Mesothelial cell of epicardium (in vitro differentiated cells): ENCODE measurements around the gene NFYA. TPM values are rescaled to one million over a fixed set of nuclear protein-coding genes. Genes with fewer than 3 reads are reported as not detected.

Source experiments
- DNase-seq, 2 experiments: peaks; one replicate each; pipeline ENCODE4 v3.0.0; 2021; ENCODE audit warnings: low spot score in 2 of 2; ENCODE audit not compliant: unreplicated experiment in 2 of 2
- H3K27ac Mint-ChIP-seq: 2 replicates; pipeline ENCODE4 v1.8.0; 2021; ENCODE audit warnings: mixed read lengths
- H3K27me3 Mint-ChIP-seq: 2 replicates; pipeline ENCODE4 v1.8.0; 2021; ENCODE audit warnings: low read depth, mixed read lengths
- H3K36me3 Mint-ChIP-seq: 2 replicates; pipeline ENCODE4 v1.8.0; 2021; ENCODE audit warnings: mixed read lengths
- H3K4me1 Mint-ChIP-seq: 2 replicates; pipeline ENCODE4 v1.8.0; 2021; ENCODE audit warnings: mixed read lengths
- H3K4me3 Mint-ChIP-seq: 2 replicates; pipeline ENCODE4 v1.8.0; 2021; ENCODE audit warnings: mild to moderate bottlenecking, moderate library complexity, mixed read lengths
- H3K9me3 Mint-ChIP-seq: 2 replicates; pipeline ENCODE4 v1.8.0; 2021; ENCODE audit warnings: mixed read lengths
- total RNA-seq: library from RNA; stranded (reverse); gene quantifications from 3 replicates; pipeline ENCODE4 v1.2.1, GENCODE V29; 2021
- TF ChIP-seq, protein P1 (sequence below): fragments of 200-600 bp; sonication (generic); IDR thresholded peaks from one replicate; pipeline ENCODE4 v1.5.0; 2021; ENCODE audit warnings: antibody characterized with exemption; ENCODE audit not compliant: unreplicated experiment

Gene NFYA
- total RNA-seq, 1 donor from 2014 or later, result 64.2 TPM

DNA sequence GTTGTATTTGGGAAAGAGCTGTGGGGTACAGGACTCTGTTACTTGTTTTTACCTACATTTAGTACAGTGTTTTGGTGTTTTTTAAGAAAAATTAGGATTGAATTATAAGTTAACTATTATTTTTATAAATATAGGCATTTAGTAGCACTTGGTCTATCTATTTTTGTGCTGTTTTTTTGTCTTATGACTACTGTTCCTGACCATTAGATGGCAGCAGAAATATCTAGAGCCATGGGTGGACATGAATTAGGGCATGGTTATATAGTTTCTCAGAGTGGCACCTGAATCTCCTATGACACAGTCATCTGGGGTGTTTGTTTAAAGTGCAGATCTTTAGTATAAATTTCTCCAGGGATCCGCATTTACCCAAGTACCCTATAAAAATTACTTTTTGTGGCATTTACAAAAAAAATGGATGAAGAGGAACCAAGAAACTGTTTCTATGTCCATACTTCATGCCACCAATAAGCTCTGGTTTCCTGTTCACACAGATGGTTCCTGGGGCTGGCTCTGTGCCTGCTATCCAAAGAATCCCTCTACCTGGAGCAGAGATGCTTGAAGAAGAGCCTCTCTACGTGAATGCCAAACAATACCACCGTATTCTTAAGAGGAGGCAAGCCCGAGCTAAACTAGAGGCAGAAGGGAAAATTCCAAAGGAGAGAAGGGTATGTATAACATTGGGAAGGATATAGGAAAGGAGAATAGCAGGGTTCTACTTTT is 19.8 kb downstream of the NFYA start:
- Mint-ChIP-seq H3K9me3 (no peaks in the 10 kb centered on the region), H3K4me3 (no peak overlapping the region), H3K4me1 (peaks cover 9% of the 10 kb centered on the region), H3K27me3 (no peaks in the 10 kb centered on the region), H3K36me3 (peaks cover 51% of the 10 kb centered on the region), H3K27ac (no peak overlapping the region)
- TF ChIP-seq, protein P1, sequence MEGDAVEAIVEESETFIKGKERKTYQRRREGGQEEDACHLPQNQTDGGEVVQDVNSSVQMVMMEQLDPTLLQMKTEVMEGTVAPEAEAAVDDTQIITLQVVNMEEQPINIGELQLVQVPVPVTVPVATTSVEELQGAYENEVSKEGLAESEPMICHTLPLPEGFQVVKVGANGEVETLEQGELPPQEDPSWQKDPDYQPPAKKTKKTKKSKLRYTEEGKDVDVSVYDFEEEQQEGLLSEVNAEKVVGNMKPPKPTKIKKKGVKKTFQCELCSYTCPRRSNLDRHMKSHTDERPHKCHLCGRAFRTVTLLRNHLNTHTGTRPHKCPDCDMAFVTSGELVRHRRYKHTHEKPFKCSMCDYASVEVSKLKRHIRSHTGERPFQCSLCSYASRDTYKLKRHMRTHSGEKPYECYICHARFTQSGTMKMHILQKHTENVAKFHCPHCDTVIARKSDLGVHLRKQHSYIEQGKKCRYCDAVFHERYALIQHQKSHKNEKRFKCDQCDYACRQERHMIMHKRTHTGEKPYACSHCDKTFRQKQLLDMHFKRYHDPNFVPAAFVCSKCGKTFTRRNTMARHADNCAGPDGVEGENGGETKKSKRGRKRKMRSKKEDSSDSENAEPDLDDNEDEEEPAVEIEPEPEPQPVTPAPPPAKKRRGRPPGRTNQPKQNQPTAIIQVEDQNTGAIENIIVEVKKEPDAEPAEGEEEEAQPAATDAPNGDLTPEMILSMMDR, result peak; percentile 20
- no peak for DNase-seq

DNA sequence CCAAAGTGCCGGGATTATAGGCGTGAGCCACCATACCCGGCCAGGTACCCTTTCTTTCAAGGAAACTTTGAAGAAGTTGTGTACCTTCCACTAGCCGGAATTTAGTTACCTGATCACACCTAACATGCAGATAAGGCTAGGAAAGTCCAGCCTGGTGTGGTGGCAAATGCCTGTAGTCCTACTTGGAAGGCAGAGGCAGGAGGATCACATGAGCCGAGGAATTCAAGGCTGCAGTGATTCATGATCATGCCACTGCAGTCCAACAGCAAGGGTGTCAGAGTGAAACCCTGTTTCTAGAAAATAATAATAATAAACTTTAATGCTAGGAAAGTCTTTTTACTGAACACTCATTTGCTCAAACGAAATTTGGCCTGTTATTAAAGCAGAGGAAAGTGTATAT is 21.0 kb downstream of the NFYA start:
- H3K27me3 Mint-ChIP-seq, result no peaks in the 10 kb centered on the region
- TF ChIP-seq, protein P1, result no peak
- no peak overlapping the region for H3K27ac Mint-ChIP-seq
- H3K36me3 Mint-ChIP-seq, result peaks cover 53% of the 10 kb centered on the region
- H3K4me1 Mint-ChIP-seq, result peaks cover 15% of the 10 kb centered on the region
- no peak overlapping the region for H3K4me3 Mint-ChIP-seq
- H3K9me3 Mint-ChIP-seq, result no peaks in the 10 kb centered on the region
- DNase-seq, result no peak

DNA sequence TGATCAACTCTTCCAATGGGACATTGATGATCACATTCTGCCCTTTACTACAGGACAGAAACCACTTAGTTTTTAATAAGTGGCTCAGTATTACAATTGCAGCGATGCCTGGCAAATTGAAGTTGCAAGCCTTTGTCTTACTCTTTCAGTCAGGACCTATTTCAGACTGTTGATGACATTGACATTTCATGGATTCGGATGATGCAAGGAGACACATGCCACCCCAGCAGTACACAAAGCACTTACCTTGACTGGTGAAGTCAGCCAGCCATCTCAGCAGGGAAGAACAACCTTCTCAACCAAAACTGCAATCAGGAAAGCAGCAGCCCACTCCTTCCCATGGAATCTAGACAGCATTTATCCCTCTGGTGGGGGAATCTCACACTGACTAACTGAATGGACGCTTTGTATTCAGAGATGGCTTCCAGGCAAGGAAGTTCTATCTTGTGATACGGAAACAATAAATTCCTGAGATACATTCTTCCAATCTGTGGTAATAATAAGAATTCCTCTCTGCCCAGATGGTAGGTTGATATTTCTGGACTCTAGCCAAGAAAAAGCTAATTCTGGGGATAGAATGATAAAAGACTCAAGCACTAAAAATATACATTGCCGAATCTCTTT is 24.8 kb downstream of the NFYA start:
- Mint-ChIP-seq H3K36me3 (peaks cover 61% of the 10 kb centered on the region), H3K27me3 (no peaks in the 10 kb centered on the region), H3K4me3 (no peak overlapping the region), H3K4me1 (peaks cover 15% of the 10 kb centered on the region), H3K9me3 (no peaks in the 10 kb centered on the region), H3K27ac (peak overlapping the region; percentile 73)
- DNase-seq, result no peak
- TF ChIP-seq, protein P1, result no peak

DNA sequence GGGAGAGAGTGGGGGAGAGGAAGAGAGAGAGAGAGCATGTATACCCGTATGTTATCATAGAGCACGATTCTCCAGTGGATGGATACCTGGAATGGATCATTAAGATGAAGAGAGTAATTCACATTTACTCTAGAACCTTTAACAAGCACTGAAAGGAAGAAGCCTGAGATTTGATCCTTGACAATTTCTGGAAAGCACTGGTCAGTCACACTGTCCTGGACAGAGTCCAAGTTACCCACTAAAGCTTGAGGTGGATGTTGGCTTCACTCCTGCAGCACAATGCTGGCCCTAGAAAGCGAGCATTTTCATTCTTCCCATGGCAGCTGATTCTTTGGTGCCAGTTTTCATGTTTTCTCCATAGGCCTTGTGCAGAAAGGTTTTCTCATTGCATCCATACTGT is 25.6 kb downstream of the NFYA start:
- H3K36me3 Mint-ChIP-seq, result peaks cover 56% of the 10 kb centered on the region

DNA sequence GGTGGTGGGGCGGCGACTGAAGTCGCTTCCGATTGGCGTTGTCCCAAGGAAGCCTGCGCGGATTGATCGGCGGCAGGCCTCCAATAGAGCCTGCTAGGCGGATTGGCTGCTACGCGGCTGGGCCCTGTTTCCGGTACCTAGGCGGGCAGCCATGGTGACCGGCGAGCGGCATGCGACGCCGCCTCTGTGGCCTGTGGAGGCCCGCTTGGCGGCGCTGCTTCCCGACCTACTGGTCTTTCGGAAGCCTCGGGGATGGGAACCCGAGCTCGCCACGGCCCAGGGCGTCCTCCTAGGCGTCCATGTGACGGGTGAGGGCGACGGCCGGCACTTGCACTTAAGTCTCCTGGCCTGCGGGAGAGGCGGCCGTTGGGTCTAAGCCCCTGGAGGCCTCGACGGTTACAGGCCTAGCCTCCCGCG is 28.1 kb downstream of the NFYA start:
- H3K27me3 Mint-ChIP-seq, result no peaks in the 10 kb centered on the region
- peaks cover 42% of the 10 kb centered on the region for H3K36me3 Mint-ChIP-seq
- no peaks in the 10 kb centered on the region for H3K9me3 Mint-ChIP-seq
- peaks cover 15% of the 10 kb centered on the region for H3K4me1 Mint-ChIP-seq
- no peak for DNase-seq
- H3K27ac Mint-ChIP-seq, result no peak overlapping the region
- TF ChIP-seq, protein P1, result no peak
- no peak overlapping the region for H3K4me3 Mint-ChIP-seq

More for the DNA sequence above, 25.6 kb downstream of the NFYA start:
- TF ChIP-seq, protein P1, result no peak
- no peak for DNase-seq
- H3K9me3 Mint-ChIP-seq, result no peaks in the 10 kb centered on the region
- peaks cover 15% of the 10 kb centered on the region for H3K4me1 Mint-ChIP-seq
- H3K27ac Mint-ChIP-seq, result peak overlapping the region; percentile 73
- no peak overlapping the region for H3K4me3 Mint-ChIP-seq
- H3K27me3 Mint-ChIP-seq, result no peaks in the 10 kb centered on the region
